22Rv1 (cell line): Measurements from ENCODE around the gene TUB.

Source experiments
- H3K27ac ChIP-seq: fragments of 450-650 bp; 2 replicates; pipeline ENCODE4 v1.5.1; 2017
- ZFX ChIP-seq: fragments of 450-650 bp; IDR thresholded peaks from 2 replicates; pipeline ENCODE4 v1.6.1; 2017; ENCODE audit warnings: antibody characterized with exemption, borderline replicate concordance
- TF ChIP-seq, protein P1 (sequence below): fragments of 450-650 bp; IDR thresholded peaks from 2 replicates; pipeline ENCODE4 v1.5.1; 2017; ENCODE audit warnings: mild to moderate bottlenecking

Gene TUB

DNA sequence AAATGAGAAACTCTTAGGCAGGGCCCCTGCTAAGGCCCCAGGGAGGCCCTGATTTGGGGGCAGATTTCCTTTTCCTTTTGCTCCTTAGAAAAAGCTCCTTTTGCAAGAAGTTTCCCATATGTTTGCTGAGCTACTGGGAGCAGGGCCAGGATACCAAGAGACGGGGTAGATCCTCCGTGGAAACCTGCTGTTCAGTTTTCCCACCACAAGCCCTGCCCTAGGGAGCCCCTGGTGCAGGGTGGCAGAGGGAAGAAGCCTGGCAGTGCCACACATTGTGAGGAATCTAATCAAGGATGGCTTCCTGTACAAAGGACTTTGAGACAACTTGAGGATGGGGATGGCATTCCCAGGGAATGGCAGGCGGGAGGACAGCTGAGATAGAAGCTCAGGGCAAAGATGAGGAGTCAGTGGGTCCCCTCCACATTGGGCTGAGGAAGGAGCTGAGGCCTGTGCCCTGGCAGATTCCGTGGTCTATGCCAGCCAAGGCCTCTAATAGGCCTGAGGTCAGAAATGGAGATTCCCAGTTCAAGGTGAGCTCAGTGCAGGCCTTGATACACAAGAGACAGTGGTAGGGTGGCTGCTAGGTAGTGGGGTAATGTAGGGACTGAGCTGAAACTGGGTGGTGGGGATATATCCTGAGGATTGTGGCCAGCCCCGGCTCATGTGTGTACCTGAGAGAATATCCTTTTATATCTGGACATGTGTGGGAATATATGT lies 15.0 kb downstream of the TUB start:
- H3K27ac ChIP-seq, result no peak overlapping the region
- no peak for TF ChIP-seq ZFX
- TF ChIP-seq, protein P1, sequence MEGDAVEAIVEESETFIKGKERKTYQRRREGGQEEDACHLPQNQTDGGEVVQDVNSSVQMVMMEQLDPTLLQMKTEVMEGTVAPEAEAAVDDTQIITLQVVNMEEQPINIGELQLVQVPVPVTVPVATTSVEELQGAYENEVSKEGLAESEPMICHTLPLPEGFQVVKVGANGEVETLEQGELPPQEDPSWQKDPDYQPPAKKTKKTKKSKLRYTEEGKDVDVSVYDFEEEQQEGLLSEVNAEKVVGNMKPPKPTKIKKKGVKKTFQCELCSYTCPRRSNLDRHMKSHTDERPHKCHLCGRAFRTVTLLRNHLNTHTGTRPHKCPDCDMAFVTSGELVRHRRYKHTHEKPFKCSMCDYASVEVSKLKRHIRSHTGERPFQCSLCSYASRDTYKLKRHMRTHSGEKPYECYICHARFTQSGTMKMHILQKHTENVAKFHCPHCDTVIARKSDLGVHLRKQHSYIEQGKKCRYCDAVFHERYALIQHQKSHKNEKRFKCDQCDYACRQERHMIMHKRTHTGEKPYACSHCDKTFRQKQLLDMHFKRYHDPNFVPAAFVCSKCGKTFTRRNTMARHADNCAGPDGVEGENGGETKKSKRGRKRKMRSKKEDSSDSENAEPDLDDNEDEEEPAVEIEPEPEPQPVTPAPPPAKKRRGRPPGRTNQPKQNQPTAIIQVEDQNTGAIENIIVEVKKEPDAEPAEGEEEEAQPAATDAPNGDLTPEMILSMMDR, result no peak

DNA sequence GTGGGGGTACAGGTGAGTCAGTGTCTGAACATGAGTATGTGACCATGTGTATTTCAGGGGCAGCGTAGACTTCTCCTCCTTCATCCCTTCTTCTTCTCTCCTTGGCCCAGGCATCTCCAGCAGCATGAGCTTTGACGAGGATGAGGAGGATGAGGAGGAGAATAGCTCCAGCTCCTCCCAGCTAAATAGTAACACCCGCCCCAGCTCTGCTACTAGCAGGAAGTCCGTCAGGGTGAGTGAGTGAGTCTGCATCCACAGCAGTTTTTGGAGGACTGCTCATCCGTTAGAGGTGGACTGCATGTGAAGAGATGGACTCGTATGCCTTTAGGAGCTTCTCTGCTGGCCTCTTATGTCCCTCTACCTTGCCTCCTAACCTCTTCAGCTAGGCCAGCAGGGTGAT lies 15.6 kb downstream of the TUB start:
- TF ChIP-seq, protein P1, result no peak
- TF ChIP-seq ZFX, result no peak
- H3K27ac ChIP-seq, result no peak overlapping the region

DNA sequence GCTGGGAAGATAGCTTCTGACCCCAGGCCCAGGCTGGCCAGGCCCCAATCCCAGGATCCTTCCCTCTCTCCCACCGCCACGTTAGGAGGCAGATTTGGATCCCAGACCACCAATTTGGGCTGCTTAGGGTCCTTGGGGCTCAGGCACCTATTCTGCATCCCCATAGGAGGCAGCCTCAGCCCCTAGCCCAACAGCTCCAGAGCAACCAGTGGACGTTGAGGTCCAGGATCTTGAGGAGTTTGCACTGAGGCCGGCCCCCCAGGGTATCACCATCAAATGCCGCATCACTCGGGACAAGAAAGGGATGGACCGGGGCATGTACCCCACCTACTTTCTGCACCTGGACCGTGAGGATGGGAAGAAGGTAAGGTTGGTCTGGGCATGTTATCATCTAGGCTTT lies 16.1 kb downstream of the TUB start:
- TF ChIP-seq ZFX, result no peak
- TF ChIP-seq, protein P1, result no peak
- no peak overlapping the region for H3K27ac ChIP-seq

DNA sequence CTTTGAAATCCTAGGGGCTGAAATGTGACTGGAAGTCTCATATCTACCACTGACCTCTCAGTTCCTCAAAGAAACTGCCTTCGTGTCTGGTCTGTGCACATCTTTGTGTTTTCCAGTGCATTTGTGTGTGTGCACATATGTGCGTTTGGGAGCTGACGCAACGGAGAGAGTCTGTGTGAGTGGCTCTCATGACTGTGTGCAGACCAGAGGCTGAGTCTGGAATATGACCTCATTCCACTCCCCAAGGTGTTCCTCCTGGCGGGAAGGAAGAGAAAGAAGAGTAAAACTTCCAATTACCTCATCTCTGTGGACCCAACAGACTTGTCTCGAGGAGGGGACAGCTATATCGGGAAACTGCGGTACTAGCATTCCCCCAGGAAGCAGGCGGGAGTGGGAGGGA lies 16.5 kb downstream of the TUB start:
- TF ChIP-seq ZFX, result no peak
- TF ChIP-seq, protein P1, result no peak
- H3K27ac ChIP-seq, result no peak overlapping the region

DNA sequence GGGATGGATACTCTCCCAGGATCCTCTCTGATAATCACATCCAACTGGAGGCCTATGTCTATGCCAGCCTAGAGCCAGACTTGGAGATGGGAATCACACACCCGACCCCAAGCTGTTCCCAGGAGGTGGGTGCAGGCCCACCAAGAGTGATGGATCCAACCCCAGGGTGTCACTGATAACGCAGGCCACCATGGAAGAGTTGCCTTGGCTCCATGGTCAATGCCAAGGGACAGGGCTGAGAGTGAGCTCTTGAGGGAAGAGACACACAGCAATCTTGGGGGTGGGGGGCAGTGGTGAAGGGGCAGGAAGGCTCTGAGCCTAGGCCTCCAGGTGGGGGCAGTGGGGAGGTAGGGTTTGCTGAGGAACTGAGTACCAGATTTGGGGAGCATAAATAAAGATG lies 16.9 kb downstream of the TUB start:
- no peak for TF ChIP-seq ZFX
- TF ChIP-seq, protein P1, result no peak
- H3K27ac ChIP-seq, result no peak overlapping the region

DNA sequence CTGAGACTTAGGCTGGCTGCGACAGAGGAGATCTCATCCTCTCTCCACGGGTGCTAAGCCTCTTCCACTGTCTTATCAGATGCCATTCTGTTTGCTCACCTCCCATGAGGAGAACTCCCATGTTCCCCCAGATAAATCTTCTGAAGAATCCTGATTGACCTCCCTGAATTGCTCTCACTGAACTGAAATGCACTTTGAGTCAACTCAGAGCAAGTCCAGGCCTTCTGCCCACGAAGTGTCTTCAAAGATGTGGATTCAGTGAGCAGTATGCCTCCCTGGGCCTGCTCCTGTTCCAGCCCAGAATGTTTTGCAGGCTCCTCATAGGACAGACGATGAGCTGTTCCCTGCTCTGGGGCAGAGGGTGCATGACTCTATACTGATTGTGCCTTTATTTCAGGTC lies 17.4 kb downstream of the TUB start:
- no peak for TF ChIP-seq ZFX
- TF ChIP-seq, protein P1, result no peak
- no peak overlapping the region for H3K27ac ChIP-seq

DNA sequence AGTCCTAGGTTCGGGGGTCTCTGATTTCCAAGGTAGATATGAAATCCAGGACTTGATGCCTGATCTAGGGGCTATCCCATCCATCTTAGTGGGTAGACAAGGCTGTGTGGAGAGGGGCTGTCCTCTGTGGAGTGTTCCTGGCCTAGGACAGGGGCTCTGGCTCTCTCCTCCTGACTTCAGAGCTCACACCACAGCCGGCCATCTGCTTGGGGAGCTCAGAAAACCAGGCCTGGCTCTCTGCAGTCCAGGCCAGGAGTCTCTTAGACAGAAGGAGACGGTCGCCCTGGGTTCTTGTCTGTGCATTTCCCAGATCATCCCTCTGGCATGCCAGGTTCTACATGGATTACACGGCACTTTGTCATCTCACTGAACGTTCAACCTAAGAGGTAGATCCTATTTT lies 17.9 kb downstream of the TUB start:
- H3K27ac ChIP-seq, result no peak overlapping the region
- TF ChIP-seq ZFX, result no peak
- TF ChIP-seq, protein P1, result no peak
